GM21825 (cell line): ENCODE data around the gene WDR4.
"Not testable (repeated sequence)": the region's sequence is repeated elsewhere in the genome, so short reads cannot be mapped to it uniquely, and the experiment has no call there.

ENCODE experiments used
- ATAC-seq: cut with Tn5 transposase; IDR thresholded peaks from one replicate; pipeline ENCODE4 v1.9.1; 2021; ENCODE audit warnings: mild to moderate bottlenecking, moderate library complexity; ENCODE audit not compliant: unreplicated experiment

WDR4 gene

GRCh38 chr21:42880352-42880751, 1.0 kb upstream of the WDR4 start:
- ATAC-seq: no peak

GRCh38 chr21:42878678-42878992, 704 bp downstream of the WDR4 start:
- ATAC-seq: no peak

GRCh38 chr21:42875811-42876210, 3.5 kb downstream of the WDR4 start:
- ATAC-seq: not testable (repeated sequence)

GRCh38 chr21:42873096-42873495, 6.2 kb downstream of the WDR4 start:
- ATAC-seq: no peak

GRCh38 chr21:42868196-42868595, 11.1 kb downstream of the WDR4 start:
- no peak for ATAC-seq

- no peak for ATAC-seq
These were observed 13.6 kb downstream of the WDR4 start for GRCh38 chr21:42865776-42866160.

GRCh38 chr21:42864815-42865775, 14.2 kb downstream of the WDR4 start:
- ATAC-seq: no peak

GRCh38 chr21:42864286-42864685, 15.1 kb downstream of the WDR4 start:
- no peak for ATAC-seq

- ATAC-seq: no peak
These were observed 15.9 kb downstream of the WDR4 start for GRCh38 chr21:42863504-42863870.

GRCh38 chr21:42862774-42863503, 16.4 kb downstream of the WDR4 start:
- ATAC-seq: no peak

GRCh38 chr21:42861848-42862400, 17.4 kb downstream of the WDR4 start:
- no peak for ATAC-seq

- ATAC-seq: no peak
These were observed 18.0 kb downstream of the WDR4 start for GRCh38 chr21:42861311-42861847.

- ATAC-seq: no peak
These were observed 19.0 kb downstream of the WDR4 start for GRCh38 chr21:42860345-42860744.

- no peak for ATAC-seq
These were observed 19.5 kb downstream of the WDR4 start for GRCh38 chr21:42859891-42860230.

GRCh38 chr21:42858957-42859890, 20.1 kb downstream of the WDR4 start:
- ATAC-seq: no peak

- ATAC-seq: no peak
These were observed 21.0 kb downstream of the WDR4 start for GRCh38 chr21:42858185-42858847.

- ATAC-seq: no peak
These were observed 22.1 kb downstream of the WDR4 start for GRCh38 chr21:42857216-42857615.

GRCh38 chr21:42855937-42856335, 23.4 kb downstream of the WDR4 start:
- no peak for ATAC-seq

GRCh38 chr21:42855171-42855936, 24.0 kb downstream of the WDR4 start:
- no peak for ATAC-seq
